ENCODE measurements around the gene CELF4.

GRCh38 chr18:37564711-37565100 lies 892 bp downstream of the CELF4 start:
- TF ChIP-seq POLR2AphosphoS5 (IDR thresholded peaks at IDR 0.05; ENCODE audit: borderline replicate concordance, low read depth, low read length) (no peak), EZH2 (IDR thresholded peaks at IDR 0.05) (no peak), FOXP2 (optimal IDR thresholded peaks at IDR 0.05; ENCODE audit: control extremely low read depth, extremely low read length, insufficient read depth) (no peak)

Data from SK-N-MC (cell line).